Lower lobe of right lung (tissue), 2 donors: ENCODE data around the gene CHD2. TPM values are rescaled to one million over a fixed set of nuclear protein-coding genes. Genes with fewer than 3 reads are reported as not detected.

Experiments used
- ATAC-seq, 2 donors: fragments of 200-7000 bp; cut with Tn5 transposase; one replicate each; pipeline ENCODE4 v1.9.1; 2020 to 2022; ENCODE audit warnings: mild to moderate bottlenecking in 2 of 2, moderate library complexity in 2 of 2
- DNase-seq: peaks from one replicate; pipeline ENCODE4 v3.0.0-alpha.2; 2020
- H3K27ac ChIP-seq: fragments of 200-600 bp; one replicate; pipeline ENCODE4 v1.8.0; 2022
- H3K27me3 ChIP-seq: fragments of 200-600 bp; one replicate; pipeline ENCODE4 v1.8.0; 2022; ENCODE audit warnings: low read depth
- H3K36me3 ChIP-seq: fragments of 200-600 bp; one replicate; pipeline ENCODE4 v1.8.0; 2022; ENCODE audit warnings: mild to moderate bottlenecking
- H3K4me1 ChIP-seq: fragments of 200-600 bp; one replicate; pipeline ENCODE4 v1.8.0; 2022
- H3K4me3 ChIP-seq: fragments of 200-600 bp; one replicate; pipeline ENCODE4 v1.8.0; 2022; ENCODE audit warnings: mild to moderate bottlenecking
- H3K9me3 ChIP-seq: fragments of 200-600 bp; one replicate; pipeline ENCODE4 v1.8.0; 2022
- intact Hi-C: fragments of 100-400 bp; cut with DNase I; formaldehyde crosslinking; loops from one replicate; pipeline ENCODE4 v1.11.0; 2022
- total RNA-seq: library from RNA; stranded (reverse); fragmentation: NEBNext Ultra II Directional; extraction: Animal tissue kit (Norgen Biotek cat#: 25700); gene quantifications from one replicate; pipeline ENCODE4 v1.2.1, GENCODE V29; 2021
- TF ChIP-seq, protein P1 (sequence below): fragments of 200-600 bp; IDR thresholded peaks from one replicate; pipeline ENCODE4 v1.8.0; 2022; ENCODE audit warnings: antibody characterized with exemption, mild to moderate bottlenecking
- donor health status: DM: no; HTN: yes; CAD: no; lungs with severe emphysema.

CHD2 gene
- total RNA-seq, 1 donor from 2014 or later = 158 TPM

DNA sequence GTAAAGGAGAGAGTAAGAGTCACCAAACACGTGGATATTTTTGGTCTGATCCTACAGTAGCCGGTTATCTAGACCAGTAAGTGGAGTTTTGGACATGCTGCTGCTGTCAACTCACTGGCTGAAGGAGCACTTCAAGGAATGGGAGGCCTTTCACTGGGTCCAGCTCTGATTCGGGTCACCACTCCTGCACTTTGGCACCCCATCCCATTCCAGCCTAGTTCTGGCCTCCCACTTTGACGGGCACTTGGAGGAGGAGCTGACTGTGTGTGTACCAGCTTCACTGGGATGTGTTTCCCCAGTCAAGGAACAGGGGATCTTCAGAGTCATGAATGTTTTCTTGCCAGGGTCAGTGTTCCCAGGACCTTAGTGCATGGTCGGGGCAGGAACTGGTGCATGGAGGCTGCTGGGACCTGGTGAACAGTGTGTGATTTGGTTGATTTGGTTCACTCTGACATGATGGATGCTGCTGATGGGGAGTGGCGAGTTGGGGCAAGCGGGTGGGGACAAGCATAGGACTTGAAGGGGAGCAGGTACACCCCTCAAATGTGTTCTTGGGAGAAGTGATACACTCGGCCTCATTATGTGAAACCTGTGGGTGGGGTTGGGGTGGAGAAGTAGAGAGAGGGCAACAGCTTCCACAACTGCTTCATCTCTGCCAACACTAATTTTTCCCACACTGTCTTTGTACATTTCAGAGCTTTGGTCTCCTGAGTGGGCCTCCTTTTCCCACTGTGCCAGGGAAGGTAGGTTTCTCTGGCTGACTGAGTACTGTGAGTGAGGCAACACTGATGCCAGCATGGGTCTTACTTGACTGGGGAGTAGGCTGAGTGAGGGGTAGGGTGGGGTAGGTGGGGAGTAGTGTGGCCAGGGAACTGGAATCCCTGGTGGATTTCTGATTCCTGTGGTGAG, 124.8 kb downstream of the CHD2 start:
- Histone ChIP-seq H3K27ac (no peak overlapping the region), H3K27me3 (no peaks in the 10 kb centered on the region), H3K9me3 (no peaks in the 10 kb centered on the region), H3K4me3 (no peak overlapping the region), H3K36me3 (peaks cover 76% of the 10 kb centered on the region), H3K4me1 (peaks cover 50% of the 10 kb centered on the region)
- intact Hi-C loops = no loop called here
- no peak for ATAC-seq
- DNase-seq = no peak
- TF ChIP-seq, protein P1, sequence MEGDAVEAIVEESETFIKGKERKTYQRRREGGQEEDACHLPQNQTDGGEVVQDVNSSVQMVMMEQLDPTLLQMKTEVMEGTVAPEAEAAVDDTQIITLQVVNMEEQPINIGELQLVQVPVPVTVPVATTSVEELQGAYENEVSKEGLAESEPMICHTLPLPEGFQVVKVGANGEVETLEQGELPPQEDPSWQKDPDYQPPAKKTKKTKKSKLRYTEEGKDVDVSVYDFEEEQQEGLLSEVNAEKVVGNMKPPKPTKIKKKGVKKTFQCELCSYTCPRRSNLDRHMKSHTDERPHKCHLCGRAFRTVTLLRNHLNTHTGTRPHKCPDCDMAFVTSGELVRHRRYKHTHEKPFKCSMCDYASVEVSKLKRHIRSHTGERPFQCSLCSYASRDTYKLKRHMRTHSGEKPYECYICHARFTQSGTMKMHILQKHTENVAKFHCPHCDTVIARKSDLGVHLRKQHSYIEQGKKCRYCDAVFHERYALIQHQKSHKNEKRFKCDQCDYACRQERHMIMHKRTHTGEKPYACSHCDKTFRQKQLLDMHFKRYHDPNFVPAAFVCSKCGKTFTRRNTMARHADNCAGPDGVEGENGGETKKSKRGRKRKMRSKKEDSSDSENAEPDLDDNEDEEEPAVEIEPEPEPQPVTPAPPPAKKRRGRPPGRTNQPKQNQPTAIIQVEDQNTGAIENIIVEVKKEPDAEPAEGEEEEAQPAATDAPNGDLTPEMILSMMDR = no peak

DNA sequence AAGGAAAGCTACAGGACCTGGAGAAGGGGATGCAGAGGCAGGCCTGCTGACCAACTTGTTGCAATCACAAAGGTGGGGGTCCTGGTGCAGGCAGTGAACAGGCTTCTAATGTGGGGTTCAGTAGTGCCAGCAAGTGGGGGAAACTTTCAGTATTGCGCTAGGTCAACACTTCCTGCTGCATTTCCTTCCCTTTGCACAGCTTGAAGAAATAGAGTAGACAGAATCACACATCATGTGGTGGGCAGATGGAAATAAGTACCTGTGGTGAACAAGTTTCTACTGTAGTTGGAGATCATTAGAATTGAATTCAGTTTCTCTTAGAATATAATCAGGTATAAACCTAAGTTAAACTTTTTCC, 125.5 kb downstream of the CHD2 start:
- ATAC-seq (no peak), DNase-seq (no peak)
- TF ChIP-seq, protein P1 = no peak
- Histone ChIP-seq H3K36me3 (peaks cover 69% of the 10 kb centered on the region), H3K27ac (no peak overlapping the region), H3K9me3 (no peaks in the 10 kb centered on the region), H3K4me3 (no peak overlapping the region), H3K27me3 (no peaks in the 10 kb centered on the region), H3K4me1 (peaks cover 56% of the 10 kb centered on the region)
- intact Hi-C loops = no loop called here

DNA sequence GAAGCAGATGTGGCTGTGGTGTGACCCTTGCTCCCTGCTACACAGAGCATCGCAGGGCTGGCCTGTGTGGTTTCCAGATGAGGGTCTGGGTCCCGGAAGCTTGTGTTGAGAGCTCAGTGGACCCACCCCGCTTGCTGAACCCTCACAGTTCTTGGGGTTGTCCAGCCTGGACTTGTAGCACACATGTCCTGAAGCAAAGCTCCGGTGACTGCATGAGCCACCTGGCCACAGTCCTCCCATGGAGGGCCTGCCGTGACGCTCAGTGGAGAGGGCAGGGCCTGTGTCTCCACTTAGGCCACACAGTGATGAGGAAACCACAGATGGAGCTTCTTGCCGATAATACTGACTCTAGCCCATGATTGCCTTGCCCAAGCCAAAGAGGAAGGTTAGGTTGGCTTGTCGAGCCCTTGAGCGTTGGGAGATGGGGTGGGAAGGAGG, 126.3 kb downstream of the CHD2 start:
- H3K36me3 ChIP-seq = peaks cover 61% of the 10 kb centered on the region
- H3K27ac ChIP-seq = peak overlapping the region; percentile 27
- DNase-seq (no peak), ATAC-seq (no peak)
- intact Hi-C loops = no loop called here
- H3K4me3 ChIP-seq = no peak overlapping the region
- no peaks in the 10 kb centered on the region for H3K27me3 ChIP-seq
- no peaks in the 10 kb centered on the region for H3K9me3 ChIP-seq
- TF ChIP-seq, protein P1 = no peak
- H3K4me1 ChIP-seq = peaks cover 60% of the 10 kb centered on the region

DNA sequence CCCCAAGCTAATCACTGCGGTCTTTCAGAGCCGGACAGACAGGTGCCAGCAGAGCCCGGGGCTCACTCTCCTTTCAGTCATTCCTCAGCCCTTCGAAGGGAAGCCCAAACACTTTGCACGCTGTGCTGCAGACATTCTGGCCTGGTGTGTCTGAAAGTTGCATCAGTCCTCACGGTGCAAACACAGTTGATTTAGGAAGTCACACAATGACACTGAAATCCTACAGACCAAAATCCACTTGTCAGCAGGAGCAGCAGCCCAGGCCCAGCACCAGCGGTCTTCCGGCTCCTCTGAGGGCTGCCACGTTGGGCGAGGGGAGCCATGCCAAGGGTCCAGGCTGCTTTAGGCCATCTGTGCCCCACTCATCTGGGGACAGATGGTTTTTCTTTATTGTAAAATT, 127.3 kb downstream of the CHD2 start:
- intact Hi-C loops = no loop called here
- no peak for ATAC-seq
- Histone ChIP-seq H3K4me1 (peaks cover 60% of the 10 kb centered on the region), H3K27ac (peak overlapping the region; percentile 80), H3K36me3 (peaks cover 51% of the 10 kb centered on the region), H3K4me3 (no peak overlapping the region), H3K27me3 (no peaks in the 10 kb centered on the region), H3K9me3 (no peaks in the 10 kb centered on the region)
- TF ChIP-seq, protein P1 = no peak
- no peak for DNase-seq

DNA sequence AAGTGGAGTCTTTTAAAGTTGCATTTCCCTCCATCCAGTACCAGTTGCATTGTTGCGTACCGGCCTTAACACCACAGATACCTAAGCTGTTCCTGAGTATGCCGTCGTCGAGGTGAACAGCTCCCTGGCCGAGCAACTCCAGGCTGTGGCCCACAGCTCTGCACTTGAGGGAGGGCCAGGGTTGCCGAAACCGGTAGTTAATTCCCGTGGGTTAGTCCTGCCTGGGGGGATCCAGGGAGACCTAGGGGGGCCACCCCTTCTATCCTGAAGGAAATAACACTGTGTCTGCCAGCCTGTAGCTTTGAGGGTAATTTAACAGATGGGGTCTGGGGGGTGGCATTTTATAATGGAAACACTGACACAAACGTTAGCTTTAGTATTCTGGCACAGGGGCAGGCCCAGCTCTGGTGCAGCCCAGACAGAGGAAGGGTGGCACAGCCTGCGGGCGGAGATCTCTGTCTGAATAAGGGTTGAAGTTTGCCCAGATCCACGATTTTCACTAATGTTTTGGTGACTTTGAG, 128.0 kb downstream of the CHD2 start:
- H3K27me3 ChIP-seq = no peaks in the 10 kb centered on the region
- ATAC-seq = peak in 1 of 2 donors; percentile 0
- TF ChIP-seq, protein P1 = no peak
- H3K27ac ChIP-seq = peak overlapping the region; percentile 80
- H3K4me1 ChIP-seq = peaks cover 60% of the 10 kb centered on the region
- H3K36me3 ChIP-seq = peaks cover 44% of the 10 kb centered on the region
- no peak overlapping the region for H3K4me3 ChIP-seq
- no peak for DNase-seq
- no peaks in the 10 kb centered on the region for H3K9me3 ChIP-seq
- intact Hi-C loops = no loop called here
